GM23338 (cell line): ENCODE measurements around the gene SCO2. TPM values are rescaled to one million over a fixed set of nuclear protein-coding genes. Genes with fewer than 3 reads are reported as not detected.

Source experiments
- ATAC-seq: fragments of 200-7000 bp; cut with Tn5 transposase; 3 replicates; pipeline ENCODE4 v1.9.1; 2020
- DNase-seq: peaks from one replicate; pipeline ENCODE4 v3.0.0-alpha.2; 2015; ENCODE audit warnings: low spot score
- H2AFZ ChIP-seq: fragments of 200-600 bp; sonication (generic); 2 replicates; pipeline ENCODE4 v1.8.0; 2016; ENCODE audit warnings: antibody characterized with exemption, mild to moderate bottlenecking, moderate library complexity
- H3F3A ChIP-seq: fragments of 200-600 bp; sonication (generic); replicated peaks from 2 replicates; pipeline ENCODE4 v1.8.0; 2017; ENCODE audit warnings: antibody characterized with exemption, mixed run types, low read depth
- H3K27ac ChIP-seq: fragments of 200-600 bp; sonication (generic); 2 replicates; pipeline ENCODE4 v1.6.1; 2016; ENCODE audit warnings: low read depth
- H3K27me3 ChIP-seq: fragments of 200-600 bp; sonication (generic); 2 replicates; pipeline ENCODE4 v1.8.0; 2016; ENCODE audit warnings: mild to moderate bottlenecking, mixed run types, moderate library complexity; ENCODE audit not compliant: insufficient read depth
- H3K36me3 ChIP-seq: fragments of 200-600 bp; sonication (generic); 2 replicates; pipeline ENCODE4 v1.8.0; 2016; ENCODE audit warnings: mild to moderate bottlenecking; ENCODE audit not compliant: insufficient read depth
- H3K4me1 ChIP-seq: fragments of 200-600 bp; sonication (generic); 2 replicates; pipeline ENCODE4 v1.8.0; 2016; ENCODE audit warnings: mild to moderate bottlenecking, moderate library complexity; ENCODE audit not compliant: insufficient read depth
- H3K4me2 ChIP-seq: fragments of 200-600 bp; sonication (generic); 2 replicates; pipeline ENCODE4 v1.7.1; 2017; ENCODE audit warnings: mixed run types
- H3K4me3 ChIP-seq: fragments of 200-600 bp; sonication (generic); 2 replicates; pipeline ENCODE4 v1.6.1; 2016; ENCODE audit warnings: mixed run types
- H3K79me2 ChIP-seq: fragments of 200-600 bp; sonication (generic); replicated peaks from 2 replicates; pipeline ENCODE4 v1.8.0; 2017; ENCODE audit warnings: mild to moderate bottlenecking; ENCODE audit not compliant: insufficient read depth
- H3K9me2 ChIP-seq: fragments of 200-600 bp; sonication (generic); 2 replicates; pipeline ENCODE4 v1.8.0; 2017; ENCODE audit not compliant: insufficient read depth
- H4K20me1 ChIP-seq: fragments of 200-600 bp; sonication (generic); replicated peaks from 2 replicates; pipeline ENCODE4 v1.8.0; 2017; ENCODE audit warnings: mild to moderate bottlenecking; ENCODE audit not compliant: insufficient read depth
- H3K27ac Mint-ChIP-seq: 2 replicates; pipeline ENCODE4 v1.8.0; 2020; ENCODE audit warnings: inconsistent platforms, mild to moderate bottlenecking, moderate library complexity, mixed read lengths
- H3K27me3 Mint-ChIP-seq: 3 replicates; pipeline ENCODE4 v1.8.0; 2022; ENCODE audit warnings: low read depth, mild to moderate bottlenecking, moderate library complexity, mixed read lengths, inconsistent platforms; ENCODE audit not compliant: insufficient read depth, poor library complexity
- H3K36me3 Mint-ChIP-seq: 3 replicates; pipeline ENCODE4 v1.8.0; 2021; ENCODE audit warnings: low read depth, mild to moderate bottlenecking, inconsistent platforms, moderate library complexity, mixed read lengths
- H3K4me1 Mint-ChIP-seq: 3 replicates; pipeline ENCODE4 v1.8.0; 2020; ENCODE audit warnings: mild to moderate bottlenecking, inconsistent platforms, mixed read lengths
- H3K4me3 Mint-ChIP-seq: 3 replicates; pipeline ENCODE4 v1.8.0; 2021; ENCODE audit warnings: moderate library complexity, mild to moderate bottlenecking, inconsistent platforms, mixed read lengths
- H3K9me3 Mint-ChIP-seq: 3 replicates; pipeline ENCODE4 v1.8.0; 2020; ENCODE audit warnings: moderate library complexity, mild to moderate bottlenecking, inconsistent platforms, mixed read lengths
- CREB1 ChIP-seq: fragments of 250-450 bp; sonication (Bioruptor Pico); IDR thresholded peaks from 2 replicates; pipeline ENCODE4 v1.5.0; 2020; ENCODE audit warnings: low read depth, mild to moderate bottlenecking, moderate library complexity
- CTCF ChIP-seq, 2 experiments: fragments of 200-600 bp in 1 of 2; sonication (generic) in 1 of 2; conservative IDR thresholded peaks; 2 replicates each; pipeline versions ENCODE4 v1.5.1 to v1.6.1; 2016 to 2017; ENCODE audit warnings: antibody characterized with exemption in 2 of 2, low read depth in 2 of 2, mild to moderate bottlenecking in 2 of 2, moderate library complexity in 1 of 2
- ETS1 ChIP-seq: IDR thresholded peaks from 2 replicates; pipeline ENCODE4 v1.6.1; 2016; ENCODE audit warnings: antibody characterized with exemption
- EZH2 ChIP-seq: fragments of 200-600 bp; sonication (generic); IDR thresholded peaks from one replicate; pipeline ENCODE4 v1.8.0; 2017; ENCODE audit warnings: antibody characterized with exemption, mild to moderate bottlenecking, low read depth; ENCODE audit not compliant: unreplicated experiment
- EZH2phosphoT487 ChIP-seq: fragments of 200-600 bp; sonication (generic); IDR thresholded peaks from one replicate; pipeline ENCODE4 v1.8.1; 2018; ENCODE audit warnings: antibody characterized with exemption; ENCODE audit not compliant: unreplicated experiment
- JUNB ChIP-seq: IDR thresholded peaks from one replicate; pipeline ENCODE4 v1.6.1; 2016; ENCODE audit warnings: antibody characterized with exemption; ENCODE audit not compliant: unreplicated experiment
- NANOG ChIP-seq: IDR thresholded peaks from 2 replicates; pipeline ENCODE4 v1.6.1; 2016; ENCODE audit warnings: antibody characterized with exemption, borderline replicate concordance
- POLR2AphosphoS5 ChIP-seq: IDR thresholded peaks from 2 replicates; pipeline ENCODE4 v1.6.1; 2016; ENCODE audit warnings: antibody characterized with exemption, low read depth
- STAT1 ChIP-seq: IDR thresholded peaks from one replicate; pipeline ENCODE4 v1.6.1; 2016; ENCODE audit warnings: antibody characterized with exemption; ENCODE audit not compliant: unreplicated experiment
- ZNF114 ChIP-seq: fragments of 250-450 bp; sonication (Bioruptor Pico); IDR thresholded peaks from 2 replicates; pipeline ENCODE4 v1.5.0; 2020; ENCODE audit warnings: mild to moderate bottlenecking, moderate library complexity
- ZNF331 ChIP-seq: fragments of 250-450 bp; sonication (Bioruptor Pico); IDR thresholded peaks from 2 replicates; pipeline ENCODE4 v1.5.0; 2020; ENCODE audit warnings: low read depth, mild to moderate bottlenecking, moderate library complexity
- ZNF462 ChIP-seq: fragments of 250-450 bp; sonication (Bioruptor Pico); IDR thresholded peaks from 2 replicates; pipeline ENCODE4 v1.5.0; 2020; ENCODE audit warnings: mild to moderate bottlenecking, moderate library complexity
- polyA plus RNA-seq: library from polyadenylated mRNA; unstranded; fragments of >200 nt; fragmentation: Nextera tagmentation; extraction: Ambion mirVana; gene quantifications from 2 replicates; pipeline ENCODE4 v1.2.1, GENCODE V29; 2016
- total RNA-seq: library from RNA; depleted of rRNA; stranded (reverse); fragments of >200 nt; shearing (Covaris generic); gene quantifications from 2 replicates; pipeline ENCODE4 v1.2.3, GENCODE V29; 2014

Gene SCO2
- total and polyA plus RNA-seq, 2 experiments from 2014 or later: 2.6 to 4.9 TPM

GRCh38 chr22:50568626-50569025 is 43.2 kb upstream of the SCO2 start:
- no peak for DNase-seq
- no peaks in the 10 kb centered on the region for H3K36me3 ChIP-seq
- H3K9me2 ChIP-seq: no peaks in the 10 kb centered on the region
- no peak overlapping the region for H3K27ac ChIP-seq
- H4K20me1 ChIP-seq: no peaks in the 10 kb centered on the region
- H3K4me3 Mint-ChIP-seq: no peak overlapping the region
- H3K9me3 Mint-ChIP-seq: no peaks in the 10 kb centered on the region
- H3K4me1 ChIP-seq: no peaks in the 10 kb centered on the region
- no peak for ATAC-seq
- H3F3A ChIP-seq: no peaks in the 10 kb centered on the region
- H3K4me1 Mint-ChIP-seq: no peaks in the 10 kb centered on the region
- no peak overlapping the region for H3K27ac Mint-ChIP-seq
- peaks cover 11% of the 10 kb centered on the region; the same call in 1 of the 2 replicates for H3K27me3 ChIP-seq
- H3K79me2 ChIP-seq: no peaks in the 10 kb centered on the region
- TF ChIP-seq STAT1: no peak
- no peak for TF ChIP-seq EZH2
- TF ChIP-seq JUNB: no peak
- TF ChIP-seq ETS1: no peak
- no peak for TF ChIP-seq ZNF331 (CRISPR knock-in tag)
- TF ChIP-seq EZH2phosphoT487: no peak
- TF ChIP-seq CREB1 (CRISPR knock-in tag): no peak
- no peak for TF ChIP-seq NANOG
- no peak for TF ChIP-seq POLR2AphosphoS5
- H3K4me2 ChIP-seq: no peak overlapping the region
- no peak overlapping the region for H3K4me3 ChIP-seq
- H3K27me3 Mint-ChIP-seq: peaks cover 10% of the 10 kb centered on the region
- H3K36me3 Mint-ChIP-seq: peaks cover 38% of the 10 kb centered on the region
- H2AFZ ChIP-seq: no peak overlapping the region

- Histone ChIP-seq H2AFZ (no peak overlapping the region), H3K4me3 (no peak overlapping the region), H3K27me3 (peaks cover 13% of the 10 kb centered on the region), H3K4me2 (no peak overlapping the region), H3K27ac (no peak overlapping the region), H3F3A (no peaks in the 10 kb centered on the region), H3K36me3 (no peaks in the 10 kb centered on the region), H3K4me1 (no peaks in the 10 kb centered on the region), H3K9me2 (no peaks in the 10 kb centered on the region), H4K20me1 (no peaks in the 10 kb centered on the region), H3K79me2 (no peaks in the 10 kb centered on the region)
- H3K4me3 Mint-ChIP-seq: no peak overlapping the region
- ATAC-seq (no peak), DNase-seq (no peak)
- peaks cover 18% of the 10 kb centered on the region for H3K27me3 Mint-ChIP-seq
- H3K4me1 Mint-ChIP-seq: no peaks in the 10 kb centered on the region; the same call in 2 of the 3 replicates
- peaks cover 37% of the 10 kb centered on the region for H3K36me3 Mint-ChIP-seq
- H3K9me3 Mint-ChIP-seq: no peaks in the 10 kb centered on the region
- H3K27ac Mint-ChIP-seq: no peak overlapping the region
- TF ChIP-seq CTCF (conservative IDR thresholded peaks at IDR 0.05; ENCODE audit: low read depth in 2 of 2) (no peak), ZNF462 (CRISPR knock-in tag) (no peak), ETS1 (no peak), ZNF114 (CRISPR knock-in tag) (no peak), EZH2 (no peak), JUNB (no peak), STAT1 (no peak), EZH2phosphoT487 (no peak)
Measured at GRCh38 chr22:50567721-50568252, 42.4 kb upstream of the SCO2 start.
